OCI-LY7 (cell line): ENCODE data around the gene C8A.

Source experiments
- EZH2phosphoT487 ChIP-seq: fragments of 200-600 bp; sonication (generic); IDR thresholded peaks from 2 replicates; pipeline ENCODE4 v1.6.1; 2018; ENCODE audit warnings: low read depth, borderline replicate concordance, mild to moderate bottlenecking, mixed run types, antibody characterized with exemption, low read length, moderate library complexity, mixed read lengths
- TF ChIP-seq, protein P1 (sequence below): fragments of 200-600 bp; sonication (generic); conservative IDR thresholded peaks from 2 replicates; pipeline ENCODE4 v1.5.1; 2014; ENCODE audit warnings: mild to moderate bottlenecking, antibody characterized with exemption, low read length, moderate library complexity, mixed read lengths

DNA sequence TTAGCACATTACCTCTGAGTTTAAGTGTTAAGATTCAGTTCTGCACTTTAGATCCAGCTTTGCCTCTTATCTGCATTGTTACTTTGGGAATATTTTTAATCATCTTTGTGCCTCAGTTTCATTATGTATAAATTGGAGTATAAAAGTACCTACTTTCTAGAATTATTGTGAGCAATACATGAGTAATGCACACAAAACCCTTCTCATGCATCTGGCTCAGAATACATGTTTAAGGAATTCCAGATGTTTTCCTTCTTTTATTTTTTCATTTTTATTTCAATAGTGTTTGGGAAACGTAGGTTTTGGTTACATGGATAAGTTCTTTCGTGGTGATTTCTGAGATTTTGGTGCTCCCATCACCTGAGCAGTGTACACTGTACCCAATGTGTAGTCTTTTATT, 14.2 kb downstream of the C8A start:
- TF ChIP-seq, protein P1, sequence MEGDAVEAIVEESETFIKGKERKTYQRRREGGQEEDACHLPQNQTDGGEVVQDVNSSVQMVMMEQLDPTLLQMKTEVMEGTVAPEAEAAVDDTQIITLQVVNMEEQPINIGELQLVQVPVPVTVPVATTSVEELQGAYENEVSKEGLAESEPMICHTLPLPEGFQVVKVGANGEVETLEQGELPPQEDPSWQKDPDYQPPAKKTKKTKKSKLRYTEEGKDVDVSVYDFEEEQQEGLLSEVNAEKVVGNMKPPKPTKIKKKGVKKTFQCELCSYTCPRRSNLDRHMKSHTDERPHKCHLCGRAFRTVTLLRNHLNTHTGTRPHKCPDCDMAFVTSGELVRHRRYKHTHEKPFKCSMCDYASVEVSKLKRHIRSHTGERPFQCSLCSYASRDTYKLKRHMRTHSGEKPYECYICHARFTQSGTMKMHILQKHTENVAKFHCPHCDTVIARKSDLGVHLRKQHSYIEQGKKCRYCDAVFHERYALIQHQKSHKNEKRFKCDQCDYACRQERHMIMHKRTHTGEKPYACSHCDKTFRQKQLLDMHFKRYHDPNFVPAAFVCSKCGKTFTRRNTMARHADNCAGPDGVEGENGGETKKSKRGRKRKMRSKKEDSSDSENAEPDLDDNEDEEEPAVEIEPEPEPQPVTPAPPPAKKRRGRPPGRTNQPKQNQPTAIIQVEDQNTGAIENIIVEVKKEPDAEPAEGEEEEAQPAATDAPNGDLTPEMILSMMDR: no peak
- TF ChIP-seq EZH2phosphoT487: no peak
